ENCODE results near the gene WDR72.

DNA sequence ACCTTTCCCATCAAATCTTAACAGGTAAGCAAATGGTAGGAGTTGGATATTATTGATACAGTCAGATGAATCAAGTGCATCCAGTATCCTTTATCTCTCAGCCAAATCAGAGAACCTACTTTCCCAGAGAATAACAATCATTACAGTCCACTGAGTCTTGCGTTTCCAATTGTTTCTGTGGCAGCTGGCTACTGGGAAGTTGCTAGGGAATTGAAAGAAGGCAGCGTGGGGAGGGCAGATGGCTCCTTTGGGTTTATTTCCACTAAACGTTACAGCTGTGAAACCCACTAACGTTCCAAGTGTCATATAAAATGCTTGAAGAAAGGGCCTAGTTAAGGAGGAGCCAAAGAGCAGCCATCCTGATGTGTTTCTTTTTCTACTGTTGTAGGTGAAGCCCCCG is 78.4 kb downstream of the WDR72 start:
- TF ChIP-seq, protein P1, sequence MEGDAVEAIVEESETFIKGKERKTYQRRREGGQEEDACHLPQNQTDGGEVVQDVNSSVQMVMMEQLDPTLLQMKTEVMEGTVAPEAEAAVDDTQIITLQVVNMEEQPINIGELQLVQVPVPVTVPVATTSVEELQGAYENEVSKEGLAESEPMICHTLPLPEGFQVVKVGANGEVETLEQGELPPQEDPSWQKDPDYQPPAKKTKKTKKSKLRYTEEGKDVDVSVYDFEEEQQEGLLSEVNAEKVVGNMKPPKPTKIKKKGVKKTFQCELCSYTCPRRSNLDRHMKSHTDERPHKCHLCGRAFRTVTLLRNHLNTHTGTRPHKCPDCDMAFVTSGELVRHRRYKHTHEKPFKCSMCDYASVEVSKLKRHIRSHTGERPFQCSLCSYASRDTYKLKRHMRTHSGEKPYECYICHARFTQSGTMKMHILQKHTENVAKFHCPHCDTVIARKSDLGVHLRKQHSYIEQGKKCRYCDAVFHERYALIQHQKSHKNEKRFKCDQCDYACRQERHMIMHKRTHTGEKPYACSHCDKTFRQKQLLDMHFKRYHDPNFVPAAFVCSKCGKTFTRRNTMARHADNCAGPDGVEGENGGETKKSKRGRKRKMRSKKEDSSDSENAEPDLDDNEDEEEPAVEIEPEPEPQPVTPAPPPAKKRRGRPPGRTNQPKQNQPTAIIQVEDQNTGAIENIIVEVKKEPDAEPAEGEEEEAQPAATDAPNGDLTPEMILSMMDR (conservative IDR thresholded peaks at IDR 0.05; ENCODE audit: low read depth in 2 of 2): no peak
- no peak for TF ChIP-seq EZH2 (IDR thresholded peaks at IDR 0.05; ENCODE audit: low read depth, unreplicated experiment)
- no peak for TF ChIP-seq POLR2AphosphoS5 (IDR thresholded peaks at IDR 0.05; ENCODE audit: low read depth)
- TF ChIP-seq EZH2phosphoT487 (IDR thresholded peaks at IDR 0.05; ENCODE audit: unreplicated experiment): no peak
- no peak for TF ChIP-seq ZNF331 (CRISPR knock-in tag; IDR thresholded peaks at IDR 0.05; ENCODE audit: low read depth)
- TF ChIP-seq STAT1 (IDR thresholded peaks at IDR 0.05; ENCODE audit: unreplicated experiment): no peak

Data from GM23338 (cell line).